Coronary artery (tissue), 2 donors: ENCODE results near the gene DTD2.
A peak's percentile ranks its signal among the peaks of the same experiment; 100 is the strongest.
"Not testable (repeated sequence)": the region's sequence is repeated elsewhere in the genome, so short reads cannot be mapped to it uniquely, and the experiment has no call there.

ENCODE experiments used
- DNase-seq: peaks from one replicate; pipeline ENCODE4 v3.0.0-alpha.2; 2017; ENCODE audit warnings: low spot score
- H3K27ac ChIP-seq, 2 donors: fragments of 200-600 bp; sonication (generic); one replicate each; pipeline ENCODE4 v1.5.1; 2016 to 2019
- H3K4me3 ChIP-seq: fragments of 200-600 bp; sonication (generic); 2 replicates; pipeline ENCODE4 v1.5.1; 2016; ENCODE audit warnings: mild to moderate bottlenecking, moderate library complexity
- CTCF ChIP-seq: fragments of 200-600 bp; sonication (generic); IDR thresholded peaks from one replicate; pipeline ENCODE4 v1.5.1; 2019; ENCODE audit warnings: antibody characterized with exemption

DTD2 gene

GRCh38 chr14:31465111-31465510, 7.8 kb upstream of the DTD2 start:
- Histone ChIP-seq H3K27ac (no peak overlapping the region), H3K4me3 (no peak overlapping the region)
- no peak for DNase-seq
- no peak for TF ChIP-seq CTCF

- not testable (repeated sequence) for DNase-seq, H3K4me3 ChIP-seq, H3K27ac ChIP-seq
Observed at GRCh38 chr14:31462450-31462849, 5.1 kb upstream of the DTD2 start.

- DNase-seq = no peak
- no peak for TF ChIP-seq CTCF
- Histone ChIP-seq H3K4me3 (no peak overlapping the region), H3K27ac (no peak overlapping the region)
Observed at GRCh38 chr14:31461545-31461944, 4.2 kb upstream of the DTD2 start.

DNA sequence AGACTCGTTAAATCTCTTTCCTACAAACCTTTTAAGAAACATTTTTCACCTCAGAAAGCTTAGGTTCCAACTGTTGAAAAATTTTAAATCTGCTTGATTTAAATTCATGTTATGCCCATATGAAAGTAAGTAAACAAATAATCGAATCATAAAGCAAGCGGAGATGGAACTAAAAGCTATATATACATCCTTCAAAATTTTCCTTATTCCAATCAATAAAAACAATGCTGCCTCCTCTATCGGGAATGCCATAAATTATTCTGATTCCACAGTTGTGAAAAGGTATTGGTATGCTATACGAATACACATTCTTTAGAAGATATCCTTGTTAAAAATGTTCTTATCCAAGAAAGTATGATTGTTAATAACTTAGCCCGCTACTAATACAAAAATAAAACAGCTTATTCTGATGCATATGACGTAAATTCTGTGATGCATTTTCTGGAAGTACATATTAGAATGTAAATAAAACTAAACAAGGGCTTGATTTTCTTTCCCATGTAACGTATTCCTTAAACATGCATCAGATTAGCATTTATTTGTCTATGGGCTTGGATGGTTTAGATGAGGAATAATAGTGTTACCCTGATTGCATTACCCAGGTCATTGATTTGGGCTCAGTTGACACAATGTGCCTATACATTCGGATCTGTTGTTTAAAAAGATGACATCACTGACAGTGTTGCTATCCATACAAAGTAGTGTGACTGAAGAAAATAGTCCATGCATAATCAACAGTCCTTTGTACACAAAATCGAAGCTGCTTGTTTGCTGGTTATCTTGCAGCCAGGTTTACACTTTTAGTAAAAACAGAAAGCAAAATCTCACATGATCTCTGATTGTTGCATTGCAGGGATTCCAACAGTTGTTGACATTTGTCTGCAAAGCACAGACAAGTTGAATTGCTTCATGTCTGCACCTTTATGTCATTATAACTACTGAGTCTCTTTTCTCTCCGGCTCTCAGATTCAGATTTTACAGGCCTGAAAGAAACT, 656 bp upstream of the DTD2 start:
- peak overlapping the region; percentile 79 to 92 for H3K27ac ChIP-seq
- H3K4me3 ChIP-seq = peak overlapping the region; percentile 80

GRCh38 chr14:31449971-31450610, 7.2 kb downstream of the DTD2 start:
- Histone ChIP-seq H3K27ac (peak overlapping the region in 1 of 2 donors; percentile 11), H3K4me3 (no peak overlapping the region)
- TF ChIP-seq CTCF = peak; percentile 68
- no peak for DNase-seq

More for the DNA sequence above, 656 bp upstream of the DTD2 start:
- TF ChIP-seq CTCF = no peak
- DNase-seq = no peak

- no peak for DNase-seq
- no peak overlapping the region for H3K27ac ChIP-seq
- no peak for TF ChIP-seq CTCF
- H3K4me3 ChIP-seq = no peak overlapping the region
Observed at GRCh38 chr14:31449136-31449535, 8.2 kb downstream of the DTD2 start.

DNA sequence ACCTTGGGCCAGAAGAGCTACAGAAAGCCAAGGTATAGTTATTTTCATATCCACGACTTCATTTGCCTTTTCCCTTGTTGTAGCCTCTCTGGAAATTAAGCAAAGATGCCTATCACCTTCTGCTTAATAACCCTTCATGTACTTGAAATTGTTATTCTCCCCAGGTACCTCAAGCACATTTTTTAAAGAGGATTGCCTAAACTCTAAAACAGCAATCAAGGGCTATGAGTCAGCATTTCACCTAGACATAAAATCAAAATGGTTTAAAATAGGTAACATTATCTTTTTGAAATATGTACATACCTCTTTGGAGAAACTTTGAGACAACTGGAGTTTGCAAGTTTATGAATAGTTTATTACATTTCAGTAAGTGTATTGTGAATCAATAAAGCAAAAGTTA, 11.6 kb downstream of the DTD2 start:
- TF ChIP-seq CTCF = no peak
- DNase-seq = no peak
- H3K4me3 ChIP-seq = no peak overlapping the region
- H3K27ac ChIP-seq = no peak overlapping the region
